HG03565 (cell line): ENCODE results near the gene SPATA45.

Source experiments
- ATAC-seq: cut with Tn5 transposase; IDR thresholded peaks from one replicate; pipeline ENCODE4 v1.9.1; 2021; ENCODE audit warnings: mild to moderate bottlenecking, moderate library complexity; ENCODE audit not compliant: unreplicated experiment

Gene SPATA45

DNA sequence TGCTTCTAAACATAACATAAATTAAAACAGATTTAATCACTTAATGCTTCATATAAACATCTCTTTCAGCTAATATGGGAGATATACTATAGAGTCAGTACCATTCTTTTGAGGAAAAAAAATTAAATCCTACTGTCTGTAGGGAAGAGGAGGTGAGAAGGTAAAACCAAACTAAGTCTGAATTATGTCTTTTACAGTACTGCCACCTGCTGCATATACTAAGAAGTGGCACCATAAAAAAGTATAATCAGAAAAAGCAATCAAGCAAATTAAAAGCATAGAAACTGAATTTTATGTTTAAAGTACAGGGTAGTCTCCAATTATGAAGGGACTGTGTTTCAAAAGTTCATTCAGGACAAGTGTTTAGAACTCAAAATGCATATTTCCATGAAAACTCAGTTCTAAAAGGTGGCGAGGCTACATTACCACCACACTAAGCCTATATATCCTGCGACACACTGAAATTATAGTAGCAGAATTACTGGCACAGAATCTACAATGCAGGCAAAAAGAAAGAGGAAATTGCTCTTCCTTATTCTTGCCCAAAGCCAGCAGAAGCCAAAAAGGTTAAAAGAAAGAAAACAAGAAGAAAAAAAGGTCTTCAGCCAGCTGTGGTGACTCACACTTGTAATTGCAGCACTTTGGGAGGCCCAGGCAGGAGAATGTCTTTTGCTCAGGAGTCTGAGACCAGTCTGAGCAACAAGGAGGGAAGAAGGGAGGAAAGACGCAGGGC, 64.9 kb downstream of the SPATA45 start:
- no peak for ATAC-seq

- no peak for ATAC-seq
These were observed 66.2 kb downstream of the SPATA45 start for GRCh38 chr1:212781225-212781624.

- ATAC-seq = no peak
These were observed 66.7 kb downstream of the SPATA45 start for GRCh38 chr1:212780759-212781158.
